Glutamatergic neuron (in vitro differentiated cells): ENCODE measurements around the gene ZNF583. TPM values are rescaled to one million over a fixed set of nuclear protein-coding genes. Genes with fewer than 3 reads are reported as not detected.
A peak's percentile ranks its signal among the peaks of the same experiment; 100 is the strongest.

Experiments
- DNase-seq: peaks from one replicate; pipeline ENCODE4 v3.0.0; 2022
- H3K27ac Mint-ChIP-seq: one replicate; pipeline ENCODE4 v1.8.0; 2020; ENCODE audit warnings: mild to moderate bottlenecking, mixed read lengths, inconsistent platforms; ENCODE audit not compliant: unreplicated experiment
- H3K27me3 Mint-ChIP-seq: one replicate; pipeline ENCODE4 v1.8.0; 2020; ENCODE audit warnings: mild to moderate bottlenecking, moderate library complexity, mixed read lengths, inconsistent platforms; ENCODE audit not compliant: unreplicated experiment
- H3K36me3 Mint-ChIP-seq: one replicate; pipeline ENCODE4 v1.8.0; 2020; ENCODE audit warnings: mild to moderate bottlenecking, mixed read lengths, inconsistent platforms; ENCODE audit not compliant: unreplicated experiment
- H3K4me1 Mint-ChIP-seq: one replicate; pipeline ENCODE4 v1.8.0; 2020; ENCODE audit warnings: mild to moderate bottlenecking, low read depth, mixed read lengths, inconsistent platforms; ENCODE audit not compliant: unreplicated experiment
- H3K4me3 Mint-ChIP-seq: one replicate; pipeline ENCODE4 v1.8.0; 2020; ENCODE audit warnings: mild to moderate bottlenecking, mixed read lengths, inconsistent platforms; ENCODE audit not compliant: unreplicated experiment
- H3K9me3 Mint-ChIP-seq: one replicate; pipeline ENCODE4 v1.8.0; 2020; ENCODE audit warnings: mild to moderate bottlenecking, moderate library complexity, mixed read lengths, inconsistent platforms; ENCODE audit not compliant: unreplicated experiment
- CTCF ChIP-seq: fragments of 200-600 bp; sonication (generic); IDR thresholded peaks from one replicate; pipeline ENCODE4 v1.5.0; 2021; ENCODE audit not compliant: partially characterized antibody, unreplicated experiment
- total RNA-seq: library from RNA; stranded (reverse); fragmentation: NEBNext Ultra II Directional; extraction: Animal tissue kit (Norgen Biotek cat#: 25700); gene quantifications from one replicate; pipeline ENCODE4 v1.2.1, GENCODE V29; 2021; ENCODE audit not compliant: unreplicated experiment

Gene ZNF583
- total RNA-seq, 1 donor from 2014 or later: 13.6 TPM

- TF ChIP-seq CTCF: no peak
- no peak for DNase-seq
- peaks cover 23% of the 10 kb centered on the region for H3K9me3 Mint-ChIP-seq
- H3K27ac Mint-ChIP-seq: no peak overlapping the region
- no peak overlapping the region for H3K4me3 Mint-ChIP-seq
- no peaks in the 10 kb centered on the region for H3K4me1 Mint-ChIP-seq
- H3K27me3 Mint-ChIP-seq: peaks cover 2% of the 10 kb centered on the region
- H3K36me3 Mint-ChIP-seq: peaks cover 57% of the 10 kb centered on the region
Measured at GRCh38 chr19:56441206-56441792, 37.2 kb downstream of the ZNF583 start.

DNA sequence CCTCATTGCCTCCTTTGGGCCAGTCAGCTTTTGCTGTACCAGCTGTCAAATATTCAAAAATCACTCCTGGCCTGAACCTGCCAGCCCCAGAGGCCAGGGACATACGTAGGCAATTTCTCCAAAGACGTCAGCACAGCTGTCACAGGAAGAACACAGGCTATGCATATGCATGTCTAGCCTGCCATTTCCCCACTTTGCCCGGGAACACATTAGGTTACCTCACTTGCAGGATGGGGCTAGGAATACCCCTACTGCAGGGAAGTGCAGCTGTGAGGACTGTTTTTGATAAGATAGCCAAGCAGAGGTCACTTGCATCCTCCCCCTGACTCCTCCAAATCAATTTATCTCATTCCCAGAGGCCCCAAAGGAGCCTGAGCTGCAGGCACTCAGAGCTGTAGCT, 70.2 kb downstream of the ZNF583 start:
- peak overlapping the region; percentile 52 for H3K4me3 Mint-ChIP-seq
- H3K36me3 Mint-ChIP-seq: peaks cover 33% of the 10 kb centered on the region
- H3K9me3 Mint-ChIP-seq: peaks cover 39% of the 10 kb centered on the region
- peaks cover 14% of the 10 kb centered on the region for H3K27me3 Mint-ChIP-seq
- H3K27ac Mint-ChIP-seq: peak overlapping the region; percentile 70
- H3K4me1 Mint-ChIP-seq: peaks cover 16% of the 10 kb centered on the region
- no peak for TF ChIP-seq CTCF
- peak; percentile 47 for DNase-seq

DNA sequence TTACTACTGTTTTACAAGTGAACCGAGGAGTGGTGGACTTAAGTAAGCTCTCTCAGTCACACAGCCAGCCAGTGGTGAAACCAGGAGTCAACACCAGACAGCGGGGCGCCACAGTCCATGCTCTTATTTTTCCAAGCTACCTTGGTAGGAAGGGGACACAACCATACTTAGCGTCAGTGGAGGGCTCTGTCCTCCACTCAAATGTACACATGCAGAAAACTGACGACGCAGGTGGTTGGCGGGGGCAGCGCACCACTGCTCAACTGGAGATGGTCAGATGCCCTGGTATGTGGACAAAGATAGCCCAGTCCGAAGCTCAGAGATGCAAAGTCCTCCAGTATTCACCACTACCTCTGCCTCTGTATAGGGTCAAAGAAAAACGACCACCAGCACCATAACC, 72.0 kb downstream of the ZNF583 start:
- no peak for TF ChIP-seq CTCF
- Mint-ChIP-seq H3K27me3 (peaks cover 14% of the 10 kb centered on the region), H3K4me1 (peaks cover 16% of the 10 kb centered on the region), H3K4me3 (peak overlapping the region; percentile 97), H3K9me3 (peaks cover 41% of the 10 kb centered on the region), H3K36me3 (peaks cover 38% of the 10 kb centered on the region), H3K27ac (no peak overlapping the region)
- DNase-seq: no peak

Other genes with a start within 250 kb of the ZNF583 start
- not detected for gene GALP, start 228.3 kb upstream of the ZNF583 start, total RNA-seq
- gene ZSCAN5B, start 206.5 kb upstream of the ZNF583 start, total RNA-seq: not detected
- 0.32 TPM for gene ZSCAN5C, start 202.1 kb upstream of the ZNF583 start, total RNA-seq
- not detected for gene EDDM13, start 131.6 kb upstream of the ZNF583 start, total RNA-seq
- gene ZSCAN5A, start 89.5 kb upstream of the ZNF583 start, total RNA-seq: 13.1 TPM
- 7.5 TPM for gene ZNF582, start 10.8 kb upstream of the ZNF583 start, total RNA-seq
- 6.0 TPM for gene ZNF667, start 73.0 kb downstream of the ZNF583 start, total RNA-seq
- gene ZNF471, start 103.5 kb downstream of the ZNF583 start, total RNA-seq: 18.7 TPM
- gene ZFP28, start 134.6 kb downstream of the ZNF583 start, total RNA-seq: 25.9 TPM
- gene ZNF470, start 163.1 kb downstream of the ZNF583 start, total RNA-seq: 10.1 TPM
- gene ZNF71, start 191.0 kb downstream of the ZNF583 start, total RNA-seq: 48.2 TPM
- 2.7 TPM for gene SMIM17, start 238.8 kb downstream of the ZNF583 start, total RNA-seq